NT2/D1 (cell line): ENCODE data around the gene RAI1.
A peak's percentile ranks its signal among the peaks of the same experiment; 100 is the strongest.

Experiments used
- DNase-seq: peaks from one replicate; pipeline ENCODE4 v3.0.0-alpha.2; 2011; ENCODE audit warnings: low read depth, low spot score
- H3K27me3 ChIP-seq: 2 replicates; pipeline ENCODE4 v1.6.0; 2011; ENCODE audit warnings: mild to moderate bottlenecking; ENCODE audit not compliant: insufficient read length, insufficient read depth
- H3K36me3 ChIP-seq: 2 replicates; pipeline ENCODE4 v1.6.1; 2011; ENCODE audit warnings: mild to moderate bottlenecking, low read length, mixed read lengths; ENCODE audit not compliant: insufficient read depth, insufficient read length
- H3K4me1 ChIP-seq: 2 replicates; pipeline ENCODE4 v1.5.1; 2011; ENCODE audit not compliant: insufficient read depth, insufficient read length
- H3K4me3 ChIP-seq: 2 replicates; pipeline ENCODE4 v1.5.1; 2011; ENCODE audit warnings: low read depth; ENCODE audit not compliant: insufficient read length
- H3K9ac ChIP-seq: 2 replicates; pipeline ENCODE4 v1.6.0; 2011; ENCODE audit warnings: low read depth; ENCODE audit not compliant: insufficient read length
- H3K9me3 ChIP-seq: 2 replicates; pipeline ENCODE4 v1.5.1; 2011; ENCODE audit warnings: mild to moderate bottlenecking, low read length; ENCODE audit not compliant: insufficient read depth
- SUZ12 ChIP-seq: IDR thresholded peaks from 2 replicates; pipeline ENCODE4 v1.6.1; 2011; ENCODE audit not compliant: insufficient read length, insufficient read depth; ENCODE audit errors: extremely low read depth
- YY1 ChIP-seq: IDR thresholded peaks from 2 replicates; pipeline ENCODE4 v1.6.1; 2011; ENCODE audit not compliant: insufficient read length, insufficient read depth
- ZNF274 ChIP-seq: IDR thresholded peaks from 2 replicates; pipeline ENCODE4 v1.6.1; 2011; ENCODE audit warnings: mild to moderate bottlenecking, low read depth, low read length

Gene RAI1

DNA sequence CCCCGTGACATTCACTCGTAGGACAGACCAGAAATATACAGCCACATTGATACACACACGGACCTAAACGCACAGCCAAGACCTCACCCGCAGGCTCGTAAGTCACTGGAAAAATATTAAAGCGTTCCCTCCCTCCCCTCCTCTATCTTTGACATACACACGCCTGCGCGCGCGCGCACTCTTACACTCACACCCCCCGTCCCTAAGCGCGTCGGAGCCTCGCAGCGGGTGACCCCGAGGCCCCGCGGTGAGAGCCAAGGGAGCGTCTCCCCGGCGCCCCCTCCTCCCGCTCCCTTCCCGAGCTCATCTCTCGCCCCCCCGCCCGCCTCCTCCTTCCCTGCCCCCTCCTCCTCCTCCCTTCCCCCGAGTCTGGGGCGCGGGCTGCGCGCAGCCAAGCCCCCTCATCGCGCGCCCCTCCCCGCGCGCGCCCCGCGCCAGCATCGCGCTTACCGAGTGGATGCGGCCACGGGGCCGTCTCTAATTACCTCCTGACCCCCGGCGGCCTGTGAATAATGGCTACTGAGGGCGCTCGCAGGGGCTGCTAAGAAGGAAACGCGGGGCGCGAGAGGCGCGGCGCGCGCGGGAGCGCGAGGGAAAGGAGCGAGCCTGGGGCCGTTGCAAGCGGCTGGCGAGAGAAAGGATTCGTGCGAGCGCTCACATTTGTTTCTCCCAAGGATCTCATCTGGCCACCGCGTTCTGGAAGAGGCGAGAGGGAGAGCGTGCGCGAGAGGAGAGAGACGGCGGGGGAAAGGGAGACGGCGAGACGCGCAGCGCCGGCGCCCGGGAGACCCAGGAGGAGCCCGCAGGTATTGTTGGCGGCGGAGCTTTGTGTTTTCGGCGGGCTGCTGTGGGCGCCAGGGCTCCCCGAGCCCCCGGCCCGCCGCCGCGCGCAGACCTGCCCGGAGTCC lies 42.4 kb downstream of the RAI1 start:
- no peak for DNase-seq
- peaks cover 7% of the 10 kb centered on the region for H3K36me3 ChIP-seq
- peak overlapping the region; percentile 70 for H3K9ac ChIP-seq
- no peak for TF ChIP-seq ZNF274
- no peak for TF ChIP-seq SUZ12
- TF ChIP-seq YY1 = no peak
- H3K4me1 ChIP-seq = peaks cover 24% of the 10 kb centered on the region
- peaks cover 95% of the 10 kb centered on the region for H3K27me3 ChIP-seq
- peak overlapping the region; percentile 32 for H3K4me3 ChIP-seq
- H3K9me3 ChIP-seq = no peaks in the 10 kb centered on the region

DNA sequence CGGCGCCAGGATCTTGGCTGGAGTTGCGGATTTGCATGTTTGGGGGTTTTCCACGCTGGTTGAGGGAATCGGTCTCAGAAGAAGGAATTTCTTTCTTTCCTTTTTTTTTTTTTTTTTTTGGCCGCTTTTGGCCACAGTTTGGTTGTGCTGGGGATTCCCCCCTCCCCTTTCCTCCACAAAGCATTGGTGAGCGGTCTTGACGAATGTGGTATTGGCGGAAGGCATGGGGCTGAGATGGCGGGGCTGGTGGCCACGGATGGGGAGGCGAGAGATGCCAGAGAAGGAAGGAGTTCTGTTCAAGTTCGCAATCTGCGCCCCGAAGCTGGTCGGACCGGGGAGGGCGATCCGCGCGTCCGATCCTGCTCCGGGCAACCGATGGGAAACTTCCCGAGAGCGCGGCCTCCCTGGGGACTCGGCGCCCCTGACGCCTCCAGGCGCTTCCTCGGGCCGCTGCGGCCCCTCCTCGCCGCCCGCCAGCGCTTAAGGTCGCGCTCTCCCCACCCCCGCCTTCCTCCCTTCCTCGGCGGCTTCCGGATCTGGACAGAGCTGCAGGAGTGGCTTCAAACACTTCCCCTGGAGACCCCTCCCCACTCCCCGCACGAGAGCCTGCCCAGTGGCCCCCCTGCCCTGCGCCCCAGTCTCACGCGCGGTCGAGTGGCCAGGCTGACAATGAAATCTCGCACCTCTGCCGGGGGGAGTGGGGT lies 43.2 kb downstream of the RAI1 start:
- Histone ChIP-seq H3K36me3 (peaks cover 12% of the 10 kb centered on the region), H3K9ac (peak overlapping the region; percentile 26)

DNA sequence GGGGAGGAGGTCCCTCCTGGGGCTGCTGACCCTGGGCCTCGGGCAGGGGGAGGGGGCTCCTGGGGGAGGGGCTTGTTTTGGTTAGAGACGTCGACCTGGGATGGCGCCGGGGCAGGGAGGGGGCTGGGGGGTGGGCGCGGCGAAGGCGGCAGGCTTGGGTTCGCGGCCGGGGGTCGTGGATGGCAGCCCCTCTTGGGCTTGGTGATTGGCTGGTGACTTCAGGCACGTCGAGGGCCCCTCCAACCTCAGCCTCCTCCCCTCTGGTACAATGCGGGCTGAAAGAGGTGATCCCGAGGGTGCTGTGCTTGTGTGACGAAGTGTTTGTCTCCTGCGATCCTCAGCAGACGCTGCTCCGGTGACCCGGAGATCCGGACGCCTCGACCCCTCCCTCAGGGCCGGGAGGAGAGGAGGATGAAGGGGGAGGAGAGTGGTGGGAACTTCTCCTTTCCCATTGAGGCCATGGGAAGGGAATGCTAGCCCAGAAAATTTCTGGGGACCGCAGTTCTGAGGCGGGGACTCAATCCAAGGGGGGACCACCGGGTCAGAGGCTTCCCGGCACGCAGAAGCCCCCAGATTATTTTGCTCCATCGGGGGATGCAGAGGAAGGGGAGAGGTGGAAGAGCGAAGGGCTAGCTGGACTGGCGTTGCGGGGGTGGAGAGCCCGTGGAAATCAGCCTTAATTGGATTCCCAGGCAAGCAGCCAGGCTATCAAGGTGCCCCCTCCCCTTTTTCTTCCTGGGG lies 43.9 kb downstream of the RAI1 start:
- H3K36me3 ChIP-seq = peaks cover 12% of the 10 kb centered on the region
- no peak for DNase-seq

More for the DNA sequence above, 43.2 kb downstream of the RAI1 start:
- H3K9me3 ChIP-seq = no peaks in the 10 kb centered on the region
- peaks cover 24% of the 10 kb centered on the region for H3K4me1 ChIP-seq
- TF ChIP-seq ZNF274 (no peak), SUZ12 (no peak), YY1 (no peak)
- peak overlapping the region; percentile 32 for H3K4me3 ChIP-seq
- H3K27me3 ChIP-seq = peaks cover 93% of the 10 kb centered on the region
- no peak for DNase-seq

DNA sequence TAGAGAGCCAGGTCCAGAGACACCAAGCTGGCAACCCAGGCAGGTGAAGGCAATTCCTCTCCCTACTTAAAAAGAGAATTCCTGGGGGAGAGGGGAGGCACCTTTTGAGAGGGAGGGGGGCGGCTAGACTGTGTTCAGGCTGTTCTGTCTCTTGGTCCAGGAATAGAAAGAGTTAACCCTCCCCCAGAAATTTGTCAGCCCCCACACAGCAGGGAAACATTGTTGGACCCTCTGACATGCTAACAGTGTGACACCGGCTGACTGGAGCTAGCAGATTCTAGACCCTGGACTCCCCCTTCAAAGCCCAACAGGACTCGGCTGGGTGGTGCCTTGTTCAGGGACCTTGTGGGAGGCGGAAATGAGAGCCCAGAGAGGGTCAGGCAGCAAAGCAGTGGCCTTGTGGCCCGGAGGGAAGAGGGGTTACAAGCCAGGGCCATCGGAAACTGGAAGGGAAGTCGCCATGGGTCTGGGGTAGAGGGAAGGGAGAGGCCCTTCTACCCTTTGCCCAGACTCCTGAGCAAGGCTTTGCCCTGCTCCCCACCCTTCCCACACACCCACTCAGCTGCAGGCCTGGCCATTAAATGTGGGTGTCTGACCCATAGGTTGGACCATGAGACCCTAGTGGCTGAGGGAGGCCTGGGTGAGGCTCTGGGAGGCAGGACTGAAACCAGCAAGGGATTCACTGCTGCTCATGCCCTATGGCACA lies 44.6 kb downstream of the RAI1 start:
- Histone ChIP-seq H3K4me3 (no peak overlapping the region), H3K9me3 (no peaks in the 10 kb centered on the region), H3K36me3 (peaks cover 12% of the 10 kb centered on the region), H3K27me3 (peaks cover 81% of the 10 kb centered on the region), H3K9ac (no peak overlapping the region), H3K4me1 (peaks cover 27% of the 10 kb centered on the region)
- TF ChIP-seq SUZ12 (no peak), ZNF274 (no peak), YY1 (no peak)
- no peak for DNase-seq

More for the DNA sequence above, 43.9 kb downstream of the RAI1 start:
- Histone ChIP-seq H3K4me1 (peaks cover 25% of the 10 kb centered on the region), H3K9me3 (no peaks in the 10 kb centered on the region), H3K27me3 (peaks cover 86% of the 10 kb centered on the region), H3K9ac (peak overlapping the region; percentile 16), H3K4me3 (peak overlapping the region; percentile 8)
- TF ChIP-seq SUZ12 (no peak), YY1 (no peak), ZNF274 (no peak)

DNA sequence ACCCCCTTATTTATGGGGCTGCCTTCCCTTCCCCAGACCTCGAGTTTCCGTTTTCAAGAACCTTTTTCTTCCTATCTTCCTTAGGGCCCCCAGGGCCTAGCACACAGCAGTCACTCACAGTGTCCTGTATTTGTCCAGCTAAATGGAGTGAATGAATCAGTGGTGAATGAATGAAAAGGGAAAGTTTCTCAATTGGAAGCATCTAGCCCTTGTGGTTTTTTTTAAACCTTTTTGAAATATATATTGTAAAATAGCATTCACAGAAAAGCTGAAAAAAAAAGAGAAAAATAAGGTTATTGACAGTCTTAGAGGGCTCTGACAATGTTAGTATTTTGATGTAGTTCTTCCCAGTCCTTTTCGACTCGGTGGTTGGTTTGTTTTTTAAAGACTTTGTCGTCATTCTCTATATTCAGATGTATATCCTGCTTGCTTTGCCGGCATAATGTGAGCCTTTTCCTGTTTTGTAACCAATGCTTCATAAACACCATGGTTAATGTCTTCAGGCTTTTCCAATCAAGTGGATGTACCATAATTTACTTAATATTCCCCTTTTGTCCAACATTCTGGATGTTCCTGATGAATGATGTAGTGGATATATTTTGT lies 45.3 kb downstream of the RAI1 start:
- Histone ChIP-seq H3K9me3 (no peaks in the 10 kb centered on the region), H3K9ac (no peak overlapping the region), H3K36me3 (peaks cover 12% of the 10 kb centered on the region), H3K4me1 (peaks cover 28% of the 10 kb centered on the region), H3K27me3 (peaks cover 78% of the 10 kb centered on the region), H3K4me3 (no peak overlapping the region)
- no peak for DNase-seq
- no peak for TF ChIP-seq ZNF274
- TF ChIP-seq SUZ12 = no peak
- no peak for TF ChIP-seq YY1

DNA sequence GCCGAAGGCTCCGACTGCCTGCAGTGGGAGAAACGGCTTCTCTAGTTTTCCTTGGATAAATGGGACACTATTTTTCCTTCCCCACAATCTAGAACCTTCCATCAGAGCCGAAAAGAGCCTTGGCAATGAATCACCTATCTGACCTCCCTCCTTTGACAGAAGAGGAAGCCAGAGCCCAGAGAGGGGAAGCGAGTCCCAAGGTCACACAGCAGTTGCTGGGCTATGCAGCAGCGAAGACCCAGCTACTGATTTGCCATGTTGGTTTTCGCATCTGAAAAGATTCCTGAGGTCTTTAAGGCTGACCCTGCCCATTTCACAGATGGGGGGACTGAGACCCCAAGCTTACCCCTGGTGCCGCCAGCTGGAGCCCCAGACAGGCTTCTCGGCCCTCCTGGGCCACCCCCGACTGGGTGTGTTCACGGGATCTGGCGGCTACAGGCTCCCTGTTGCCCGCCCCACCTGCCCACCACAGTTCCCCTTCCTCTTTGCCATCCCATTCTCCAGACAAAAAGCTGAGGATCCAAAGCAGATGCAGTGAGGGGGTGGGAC lies 45.9 kb downstream of the RAI1 start:
- DNase-seq = no peak
- Histone ChIP-seq H3K27me3 (peaks cover 76% of the 10 kb centered on the region), H3K36me3 (peaks cover 14% of the 10 kb centered on the region), H3K4me1 (peaks cover 26% of the 10 kb centered on the region), H3K9me3 (no peaks in the 10 kb centered on the region), H3K9ac (no peak overlapping the region), H3K4me3 (no peak overlapping the region)
- TF ChIP-seq ZNF274 (no peak), SUZ12 (no peak), YY1 (no peak)
